ENCODE results near the gene PLIN4.

DNA sequence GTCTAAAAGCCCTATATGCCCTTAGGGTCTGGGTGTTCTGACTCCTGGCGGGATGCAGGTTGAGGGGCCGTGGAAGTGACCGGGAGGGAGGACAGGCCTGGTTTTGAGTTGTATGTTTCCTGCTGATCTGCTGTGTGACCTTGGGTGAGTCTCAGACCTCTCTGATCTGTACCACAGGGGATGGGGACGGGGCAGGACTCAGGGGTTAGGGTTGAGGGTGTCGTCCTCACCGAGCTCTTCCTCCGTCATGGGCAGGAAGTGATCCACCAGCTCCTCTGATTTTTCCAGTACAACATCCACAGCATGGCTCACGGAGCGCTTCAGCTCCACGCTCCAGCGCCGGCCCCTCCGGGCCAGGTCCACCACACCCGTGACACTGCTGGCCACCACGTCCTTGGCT is 10.6 kb upstream of the PLIN4 start:
- TF ChIP-seq SUZ12 (IDR thresholded peaks at IDR 0.05) (no peak), TARDBP (IDR thresholded peaks at IDR 0.05) (no peak)

All from HEK293T (cell line).